OCI-LY3 (cell line): ENCODE data around the gene PES1.

Source experiments
- CTCF ChIP-seq: fragments of 200-600, 300-600 bp; sonication (generic); IDR thresholded peaks from 2 replicates; pipeline ENCODE4 v1.5.1; 2014; ENCODE audit warnings: antibody characterized with exemption, low read length, low read depth
- EZH2phosphoT487 ChIP-seq: fragments of 200-600 bp; shearing (Covaris generic); IDR thresholded peaks from 2 replicates; pipeline ENCODE4 v1.6.1; 2018; ENCODE audit warnings: antibody characterized with exemption, mixed run types, low read depth

GRCh38 chr22:30535182-30535581 is 56.5 kb downstream of the PES1 start:
- TF ChIP-seq EZH2phosphoT487 (no peak), CTCF (no peak)
